Gastroesophageal sphincter (tissue), 3 donors: ENCODE data around the gene NFIA.

Experiments used
- CTCF ChIP-seq, 4 experiments: fragments of 200-600 bp in 2 of 4; fragments of 450-650 bp in 2 of 4; sonication (generic) in 1 of 4; IDR thresholded peaks; one replicate each; pipeline ENCODE4 v1.5.1; 2017 to 2019; ENCODE audit warnings: antibody characterized with exemption in 4 of 4, mild to moderate bottlenecking in 2 of 4, moderate library complexity in 2 of 4
- EP300 ChIP-seq: sonication (generic); formaldehyde crosslinking; IDR thresholded peaks from one replicate; pipeline ENCODE4 v1.6.1; 2017; ENCODE audit warnings: antibody characterized with exemption, mild to moderate bottlenecking
- POLR2A ChIP-seq, 2 donors: fragments of 450-650 bp; IDR thresholded peaks; one replicate each; pipeline ENCODE4 v1.6.1; 2017; ENCODE audit warnings: antibody characterized with exemption in 2 of 2, mild to moderate bottlenecking in 2 of 2, moderate library complexity in 1 of 2

GRCh38 chr1:61436491-61437120, 354.2 kb downstream of the NFIA start:
- TF ChIP-seq CTCF (IDR thresholded peaks at IDR 0.05), result no peak
- TF ChIP-seq POLR2A (IDR thresholded peaks at IDR 0.05), result no peak
- TF ChIP-seq EP300, result no peak
